K562 (cell line): Measurements from ENCODE around the gene COL4A1. TPM values are rescaled to one million over a fixed set of nuclear protein-coding genes. Genes with fewer than 3 reads are reported as not detected.

ENCODE experiments used
- ATAC-seq: fragments of 200-7000 bp; cut with Tn5 transposase; 3 replicates; pipeline ENCODE4 v1.9.1; 2020; ENCODE audit warnings: moderate library complexity
- BruUV-seq: library from RNA; stranded (reverse); fragments of 400-500 nt; replicated peaks from 2 replicates; lab custom pipeline; 2021; lab: Mats Ljungman, UMichigan
- CTCF ChIA-PET: fragments of 300-600 bp; formaldehyde crosslinking; extraction: SDS; loops from one replicate; lab custom pipeline; 2021; ENCODE audit warnings: low intra/inter-chr PET ratio; lab: Yijun Ruan, JAX
- POLR2A ChIA-PET: fragments of 300-600, 350-650 bp; sonication (Branson Sonifier 250); formaldehyde crosslinking; extraction: SDS; loops from one replicate; lab custom pipeline; 2021; ENCODE audit warnings: antibody characterized with exemption, inconsistent platforms; lab: Yijun Ruan, JAX
- DNase-seq, 4 experiments: peaks; one replicate each; pipeline versions ENCODE4 v3.0.0 to v3.0.0-alpha.2; 2011 to 2018; ENCODE audit warnings: low spot score in 3 of 4, mixed read lengths in 3 of 4; ENCODE audit errors: extremely low read depth in 1 of 4
- FAIRE-seq: peaks from 2 replicates; lab custom pipeline; 2011; peaks lifted over from hg19 to GRCh38; lab: Jason Lieb, UNC
- H2AFZ ChIP-seq: 2 replicates; pipeline ENCODE4 v1.6.0; 2011; ENCODE audit warnings: low read depth, low read length, control low read depth, inconsistent platforms
- H3K27ac ChIP-seq: fragments of 200-600 bp; 3 replicates; pipeline ENCODE4 v1.8.0; 2011; ENCODE audit warnings: low read depth, mild to moderate bottlenecking, control low read depth, inconsistent platforms, low read length, moderate library complexity, mixed read lengths; ENCODE audit errors: extremely low read depth
- H3K27me3 ChIP-seq, 2 experiments: fragments of 300-600 bp in 1 of 2; 2 replicates in 1 of 2; 3 replicates in 1 of 2; pipeline versions ENCODE4 v1.6.0 to v1.8.0; 2011; ENCODE audit warnings: inconsistent platforms in 2 of 2, low read length in 2 of 2, mild to moderate bottlenecking in 1 of 2, mixed read lengths in 1 of 2, moderate library complexity in 1 of 2; ENCODE audit not compliant: control insufficient read depth in 2 of 2, insufficient read depth in 2 of 2
- H3K36me3 ChIP-seq: fragments of 300-600 bp; 3 replicates; pipeline ENCODE4 v1.8.0; 2011; ENCODE audit warnings: mild to moderate bottlenecking, low read length, inconsistent platforms; ENCODE audit not compliant: control insufficient read depth, insufficient read depth
- H3K4me1 ChIP-seq, 2 experiments: fragments of 200-600 bp in 1 of 2; replicated peaks in 1 of 2; 2 replicates in 1 of 2; 3 replicates in 1 of 2; pipeline versions ENCODE4 v1.5.1 to v1.8.0; 2011; ENCODE audit warnings: inconsistent platforms in 2 of 2, low read length in 2 of 2, mild to moderate bottlenecking in 1 of 2, mixed read lengths in 1 of 2, moderate library complexity in 1 of 2; ENCODE audit not compliant: control insufficient read depth in 2 of 2, insufficient read depth in 2 of 2
- H3K4me2 ChIP-seq: 2 replicates; pipeline ENCODE4 v1.6.1; 2011; ENCODE audit warnings: low read length, control low read depth, inconsistent platforms, mixed read lengths; ENCODE audit not compliant: insufficient read depth
- H3K4me3 ChIP-seq: fragments of 200-600 bp; sonication (generic), shearing (Covaris generic); 2 replicates; pipeline ENCODE4 v1.5.1; 2016; ENCODE audit warnings: control low read depth, inconsistent platforms
- H3K79me2 ChIP-seq: fragments of 200-600 bp; 3 replicates; pipeline ENCODE4 v1.8.0; 2011; ENCODE audit warnings: low read length, inconsistent platforms; ENCODE audit not compliant: control insufficient read depth, insufficient read depth
- H3K9ac ChIP-seq, 2 experiments: 2 replicates each; pipeline versions ENCODE4 v1.6.0 to v1.6.1; 2011; ENCODE audit warnings: low read depth in 2 of 2, low read length in 2 of 2, control low read depth in 1 of 2, inconsistent platforms in 1 of 2, mild to moderate bottlenecking in 1 of 2, mixed read lengths in 1 of 2; ENCODE audit not compliant: insufficient read depth in 1 of 2
- H3K9me1 ChIP-seq: one replicate; pipeline ENCODE4 v1.6.0; 2011; ENCODE audit warnings: inconsistent platforms, mild to moderate bottlenecking, low read length, moderate library complexity; ENCODE audit not compliant: control insufficient read depth, insufficient read depth
- H3K9me3 ChIP-seq: replicated peaks from 2 replicates; pipeline ENCODE4 v1.5.1; 2011; ENCODE audit warnings: low read depth, low read length, inconsistent platforms; ENCODE audit not compliant: control insufficient read depth, insufficient read depth
- H4K20me1 ChIP-seq: replicated peaks from 2 replicates; pipeline ENCODE4 v1.6.1; 2011; ENCODE audit warnings: low read length, inconsistent platforms, mixed read lengths; ENCODE audit not compliant: control insufficient read depth, insufficient read depth
- ADNP ChIP-seq: fragments of 200-800 bp; sonication (Bioruptor generic); IDR thresholded peaks from 2 replicates; pipeline ENCODE4 v1.6.1; 2016; ENCODE audit warnings: missing genetic modification characterization, missing compliant biosample characterization
- ATF3 ChIP-seq, 2 experiments: fragments of 450-650 bp in 1 of 2; sonication (generic) in 1 of 2; formaldehyde crosslinking in 1 of 2; IDR thresholded peaks in 1 of 2; conservative IDR thresholded peaks in 1 of 2; 2 replicates each; pipeline versions ENCODE4 v1.6.1 to v1.8.1; 2016 to 2023; ENCODE audit warnings: mild to moderate bottlenecking in 2 of 2, moderate library complexity in 2 of 2, inconsistent platforms in 1 of 2, missing genetic modification reagents in 1 of 2
- FOXA1 ChIP-seq: fragments of 450-650 bp; IDR thresholded peaks from 2 replicates; pipeline ENCODE4 v1.6.1; 2016; ENCODE audit warnings: mild to moderate bottlenecking, borderline replicate concordance
- MCM2 ChIP-seq: fragments of 450-650 bp; IDR thresholded peaks from 2 replicates; pipeline ENCODE4 v1.6.1; 2017; ENCODE audit warnings: low read depth, mild to moderate bottlenecking
- POLR3G ChIP-seq: IDR thresholded peaks from 2 replicates; pipeline ENCODE4 v1.6.1; 2011; ENCODE audit not compliant: insufficient read length, insufficient replicate concordance; ENCODE audit errors: extremely low read depth
- SAFB ChIP-seq: fragments of 200-400 bp; formaldehyde crosslinking; IDR thresholded peaks from 2 replicates; pipeline ENCODE4 v1.6.1; 2017; ENCODE audit warnings: low read depth, low read length, borderline replicate concordance
- SIN3B ChIP-seq: fragments of 450-650 bp; IDR thresholded peaks from 2 replicates; pipeline ENCODE4 v1.6.1; 2017; ENCODE audit warnings: low read depth, mild to moderate bottlenecking, moderate library complexity
- ZZZ3 ChIP-seq: fragments of 450-650 bp; IDR thresholded peaks from 2 replicates; pipeline ENCODE4 v1.6.1; 2016; ENCODE audit warnings: antibody characterized with exemption, mild to moderate bottlenecking, moderate library complexity
- WGBS: fragments of 100-300 bp; shearing (Covaris generic); methylation state at CpG from one replicate; pipeline ENCODE4 v1.1.6; 2016; ENCODE audit warnings: low coverage, mixed read lengths; ENCODE audit not compliant: insufficient coverage; ENCODE audit errors: missing lambda C conversion rate; 5-methylcytosine and 5-hydroxymethylcytosine counted together
- in situ Hi-C: fragments of 300-500 bp; cut with MboI; formaldehyde crosslinking; loops from 4 replicates; pipeline ENCODE4 v1.15.0; 2018; ENCODE audit warnings: inconsistent platforms, mixed read lengths
- intact Hi-C: fragments of 100-400 bp; cut with micrococcal nuclease; formaldehyde crosslinking; loops from 2 replicates; pipeline ENCODE4 v1.14.2; 2022
- polyA plus RNA-seq, 8 experiments: library from polyadenylated mRNA; depleted of rRNA in 4 of 8; stranded (reverse) in 5 of 8; unstranded in 3 of 8; fragments of >200 nt; fragmentation: Nextera tagmentation in 2 of 8; fragmentation: Illumina TruSeq in 1 of 8; extraction: Ambion mirVana in 2 of 8; extraction: Trizol in 1 of 8; gene quantifications; 2 replicates each; pipeline versions ENCODE4 v1.2.1 to v1.2.3, GENCODE V29; 2011 to 2014; ENCODE audit warnings: inconsistent platforms in 1 of 8, missing spikeins in 1 of 8
- total RNA-seq, 7 experiments: library from RNA; depleted of rRNA in 6 of 7; stranded (reverse); fragments of >200 nt in 6 of 7; fragmentation: Illumina TruSeq in 2 of 7; extraction: Trizol in 2 of 7; gene quantifications; 2 replicates each; pipeline versions ENCODE4 v1.2.1 to v1.2.3, GENCODE V29; 2011 to 2021; ENCODE audit warnings: low replicate concordance in 1 of 7

Gene COL4A1
- total and polyA plus RNA-seq, 9 of the 15 experiments (the other 6 are each of a cell fraction or from before 2014, with no cell fraction given) = 0.35 TPM; not detected in 8

- FAIRE-seq = no peak
- no peak overlapping the region for H2AFZ ChIP-seq
- H3K27ac ChIP-seq = no peak overlapping the region
- intact Hi-C loops = no loop called here
- H3K36me3 ChIP-seq = no peaks in the 10 kb centered on the region
- CTCF ChIA-PET = no interaction called here
- peaks cover 1 to 22% of the 10 kb centered on the region in 2 experiments; a peak in 4 of 5 replicates for H3K27me3 ChIP-seq
- no peak for TF ChIP-seq ATF3 (IDR thresholded peaks at IDR 0.05)
- TF ChIP-seq ATF3 (CRISPR knock-in tag; conservative IDR thresholded peaks at IDR 0.05) = no peak
- no peak for TF ChIP-seq SIN3B
- TF ChIP-seq ZZZ3 = no peak
- no peaks in the 10 kb centered on the region for H3K9me1 ChIP-seq
- under 1% methylated on average over 10 of the region's 10 CpGs for WGBS
- DNase-seq = no peak
- no peaks in the 10 kb centered on the region for H4K20me1 ChIP-seq
- H3K4me1 ChIP-seq = no peaks in the 10 kb centered on the region
- no TSS peak for BruUV-seq
- no peak overlapping the region for H3K4me2 ChIP-seq
- ATAC-seq = no peak
- H3K9me3 ChIP-seq = no peaks in the 10 kb centered on the region
- in situ Hi-C loops = no loop called here
- H3K79me2 ChIP-seq = no peaks in the 10 kb centered on the region
- no peak overlapping the region for H3K9ac ChIP-seq
- H3K4me3 ChIP-seq = no peak overlapping the region
- POLR2A ChIA-PET = no interaction called here
Measured at GRCh38 chr13:110236431-110236830, 70.5 kb downstream of the COL4A1 start.

DNA sequence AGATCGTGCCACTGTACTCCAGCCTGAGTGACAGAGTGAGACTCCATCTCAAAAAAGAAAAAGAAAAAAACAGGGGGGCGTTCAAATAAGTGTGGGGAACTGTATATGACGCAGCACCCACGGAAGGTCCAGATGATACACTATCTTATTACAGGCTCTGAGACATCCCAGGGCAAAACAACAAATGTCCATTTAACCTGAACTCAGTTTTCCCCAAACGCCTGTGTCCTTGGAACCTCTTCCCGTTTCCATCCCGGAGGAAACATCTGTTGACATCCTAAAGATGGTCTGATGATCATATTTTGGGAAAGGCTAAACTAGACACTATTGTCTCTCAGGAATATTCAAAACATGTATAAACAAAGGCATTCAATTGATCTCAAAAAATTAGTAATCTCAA, 72.4 kb downstream of the COL4A1 start:
- no peaks in the 10 kb centered on the region for H3K9me3 ChIP-seq
- no peaks in the 10 kb centered on the region for H3K36me3 ChIP-seq
- H3K4me3 ChIP-seq = no peak overlapping the region
- no peak overlapping the region for H3K27ac ChIP-seq
- 3% methylated on average over 7 of the region's 7 CpGs for WGBS
- ATAC-seq = no peak
- H3K4me2 ChIP-seq = no peak overlapping the region
- no peak overlapping the region for H3K9ac ChIP-seq
- H4K20me1 ChIP-seq = no peaks in the 10 kb centered on the region
- H3K4me1 ChIP-seq = no peaks in the 10 kb centered on the region
- no TSS peak for BruUV-seq
- POLR2A ChIA-PET = no interaction called here
- DNase-seq = no peak
- H3K79me2 ChIP-seq = no peaks in the 10 kb centered on the region
- H3K9me1 ChIP-seq = no peaks in the 10 kb centered on the region
- peaks cover 2 to 27% of the 10 kb centered on the region in 2 experiments; a peak in 4 of 5 replicates for H3K27me3 ChIP-seq
- intact Hi-C loops (no loop called here), in situ Hi-C loops (no loop called here)
- CTCF ChIA-PET = no interaction called here
- H2AFZ ChIP-seq = no peak overlapping the region
- FAIRE-seq = no peak
- TF ChIP-seq MCM2 = no peak
- no peak for TF ChIP-seq FOXA1
- TF ChIP-seq SAFB = no peak
- TF ChIP-seq POLR3G = no peak
- no peak for TF ChIP-seq ADNP (tag)
